ENCODE measurements around the gene C5orf63. TPM values are rescaled to one million over a fixed set of nuclear protein-coding genes. Genes with fewer than 3 reads are reported as not detected.
A peak's percentile ranks its signal among the peaks of the same experiment; 100 is the strongest.
"Not testable (repeated sequence)": the region's sequence is repeated elsewhere in the genome, so short reads cannot be mapped to it uniquely, and the experiment has no call there.

C5orf63 gene
- total RNA-seq, 1 donor from 2014 or later: 3.6 TPM

GRCh38 chr5:127006744-127007143 lies 66.6 kb downstream of the C5orf63 start:
- no peak for DNase-seq

GRCh38 chr5:127005282-127005681 lies 68.0 kb downstream of the C5orf63 start:
- not testable (repeated sequence) for DNase-seq

- no peak for DNase-seq
Observed at GRCh38 chr5:127004721-127005120, 68.6 kb downstream of the C5orf63 start.

- no peak for DNase-seq
Observed at GRCh38 chr5:127003798-127004495, 69.4 kb downstream of the C5orf63 start.

- DNase-seq: no peak
Observed at GRCh38 chr5:127002390-127002789, 70.9 kb downstream of the C5orf63 start.

GRCh38 chr5:127001621-127002296 lies 71.5 kb downstream of the C5orf63 start:
- DNase-seq: peak; percentile 38

Other genes starting within 250 kb of the C5orf63 start
- gene MARCHF3, start 42.9 kb downstream of the C5orf63 start, total RNA-seq: 18.5 TPM
- gene MEGF10, start 217.3 kb upstream of the C5orf63 start, total RNA-seq: 4.7 TPM